Lower leg skin (tissue), 4 donors: ENCODE measurements around the gene CDC16. TPM values are rescaled to one million over a fixed set of nuclear protein-coding genes. Genes with fewer than 3 reads are reported as not detected.

ENCODE experiments used
- DNase-seq, 2 donors: peaks; one replicate each; pipeline ENCODE4 v3.0.0-alpha.2; 2019; ENCODE audit warnings: low spot score in 2 of 2
- H3K4me3 ChIP-seq: fragments of 200-600 bp; sonication (generic); 2 replicates; pipeline ENCODE4 v1.5.1; 2017; ENCODE audit warnings: mild to moderate bottlenecking, low read depth; ENCODE audit not compliant: poor library complexity, severe bottlenecking
- CTCF ChIP-seq, 3 donors: fragments of 450-650 bp; IDR thresholded peaks; one replicate each; pipeline ENCODE4 v1.5.1; 2016; ENCODE audit warnings: antibody characterized with exemption in 3 of 3, mild to moderate bottlenecking in 3 of 3, moderate library complexity in 2 of 3
- POLR2A ChIP-seq, 2 donors: fragments of 450-650 bp; IDR thresholded peaks; one replicate each; pipeline ENCODE4 v1.6.1; 2016 to 2017; ENCODE audit warnings: antibody characterized with exemption in 2 of 2, mild to moderate bottlenecking in 1 of 2, moderate library complexity in 1 of 2
- WGBS, 2 donors: methylation state at CpG; one replicate each; pipeline ENCODE4 v1.1.5; 2018; 5-methylcytosine and 5-hydroxymethylcytosine counted together
- intact Hi-C: fragments of 100-400 bp; cut with DNase I; formaldehyde crosslinking; loops from one replicate; pipeline ENCODE4 v1.15.0; 2023; ENCODE audit warnings: low total_unique reads
- total RNA-seq, 4 donors: library from RNA; depleted of rRNA; stranded (reverse); fragments of >200 nt; gene quantifications; one replicate each; pipeline ENCODE4 v1.1.0, GENCODE V29; 2016

The CDC16 gene
- total RNA-seq, 4 donors from 2014 or later = 39.5 to 85.6 (median 41.4) TPM

GRCh38 chr13:114199954-114200353 is 34.7 kb upstream of the CDC16 start:
- no peak overlapping the region for H3K4me3 ChIP-seq
- TF ChIP-seq CTCF (IDR thresholded peaks at IDR 0.05) (no peak), POLR2A (IDR thresholded peaks at IDR 0.05) (no peak)
- no peak for DNase-seq
- intact Hi-C loops = no loop called here
- 62 to 83% methylated on average over 29 to 36 of the region's 42 CpGs for WGBS, 2 donors

- intact Hi-C loops = no loop called here
- H3K4me3 ChIP-seq = no peak overlapping the region
- TF ChIP-seq CTCF (IDR thresholded peaks at IDR 0.05) = no peak
- no peak for TF ChIP-seq POLR2A (IDR thresholded peaks at IDR 0.05)
- DNase-seq = no peak
- WGBS, 2 donors = 56 to 86% methylated on average over 14 to 18 of the region's 18 CpGs
Measured at GRCh38 chr13:114200399-114200911, 34.2 kb upstream of the CDC16 start.

- TF ChIP-seq POLR2A (IDR thresholded peaks at IDR 0.05) (no peak), CTCF (IDR thresholded peaks at IDR 0.05) (no peak)
- no peak for DNase-seq
- no peak overlapping the region for H3K4me3 ChIP-seq
- WGBS, 2 donors = 91 to 93% methylated on average over 6 of the region's 6 CpGs
- intact Hi-C loops = no loop called here
Measured at GRCh38 chr13:114202581-114202980, 32.1 kb upstream of the CDC16 start.

GRCh38 chr13:114203536-114203935 is 31.2 kb upstream of the CDC16 start:
- 37 to 42% methylated on average over 4 of the region's 4 CpGs for WGBS, 2 donors
- no peak overlapping the region for H3K4me3 ChIP-seq
- DNase-seq = no peak
- no peak for TF ChIP-seq POLR2A (IDR thresholded peaks at IDR 0.05)
- no peak for TF ChIP-seq CTCF (IDR thresholded peaks at IDR 0.05)
- intact Hi-C loops = no loop called here

GRCh38 chr13:114204894-114205293 is 29.8 kb upstream of the CDC16 start:
- no peak overlapping the region for H3K4me3 ChIP-seq
- intact Hi-C loops = no loop called here
- WGBS, 2 donors = 72 to 78% methylated on average over 4 of the region's 4 CpGs
- no peak for DNase-seq
- TF ChIP-seq CTCF (IDR thresholded peaks at IDR 0.05) = no peak
- TF ChIP-seq POLR2A (IDR thresholded peaks at IDR 0.05) = no peak

GRCh38 chr13:114208134-114208533 is 26.6 kb upstream of the CDC16 start:
- no peak overlapping the region for H3K4me3 ChIP-seq
- no peak for DNase-seq
- TF ChIP-seq POLR2A (IDR thresholded peaks at IDR 0.05) = no peak
- TF ChIP-seq CTCF (IDR thresholded peaks at IDR 0.05) = no peak
- WGBS, 2 donors = 41 to 53% methylated on average over 6 of the region's 6 CpGs
- intact Hi-C loops = no loop called here
